Neural cell (in vitro differentiated cells): Measurements from ENCODE around the gene EPHA4.

Source experiments
- CTCF ChIP-seq: fragments of 450-650 bp; IDR thresholded peaks from 2 replicates; pipeline ENCODE4 v1.5.1; 2014; ENCODE audit warnings: antibody characterized with exemption, mild to moderate bottlenecking, moderate library complexity; ENCODE audit not compliant: poor library complexity, severe bottlenecking
- EZH2 ChIP-seq: fragments of 200-600, 300-800 bp; shearing (Covaris generic), sonication (generic); IDR thresholded peaks from 2 replicates; pipeline ENCODE4 v1.6.1; 2014; ENCODE audit warnings: antibody characterized with exemption, low read length, borderline replicate concordance, mild to moderate bottlenecking; ENCODE audit not compliant: insufficient read depth, poor library complexity, severe bottlenecking

DNA sequence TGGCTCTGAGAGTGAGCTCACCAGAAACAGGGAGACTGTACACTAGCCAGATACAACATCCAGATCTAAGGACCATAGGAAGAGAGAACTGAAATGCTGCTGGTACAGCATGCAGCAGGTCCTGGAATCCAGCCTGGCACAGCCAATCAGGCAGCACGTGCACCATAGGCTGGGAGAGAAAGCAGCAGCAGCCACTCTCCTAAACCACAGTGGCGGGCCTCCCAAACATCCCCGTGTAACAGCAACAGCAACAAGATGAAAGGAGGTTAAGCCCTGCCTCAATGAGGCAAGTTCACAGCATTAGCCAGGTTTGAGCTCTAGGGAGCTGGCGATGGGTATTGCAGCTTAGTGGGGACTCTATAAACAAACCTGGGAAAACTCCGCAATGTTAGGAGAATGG is 192.0 kb downstream of the EPHA4 start:
- TF ChIP-seq CTCF (no peak), EZH2 (no peak)
